Mesodermal cell (in vitro differentiated cells): ENCODE results near the gene SS18L1.

Source experiments
- H3K27ac ChIP-seq: 2 replicates; pipeline ENCODE4 v1.7.0; 2013; ENCODE audit warnings: mild to moderate bottlenecking, low read depth, low read length, moderate library complexity; ENCODE audit not compliant: severe bottlenecking
- H3K36me3 ChIP-seq: 2 replicates; pipeline ENCODE4 v1.7.1; 2013; ENCODE audit warnings: mild to moderate bottlenecking, low read length, moderate library complexity; ENCODE audit not compliant: control insufficient read depth, insufficient read depth
- H3K4me1 ChIP-seq: one replicate; pipeline ENCODE4 v1.7.1; 2013; ENCODE audit warnings: mild to moderate bottlenecking, low read length; ENCODE audit not compliant: insufficient read depth, control insufficient read depth, poor library complexity, severe bottlenecking
- H3K4me3 ChIP-seq: 2 replicates; pipeline ENCODE4 v1.7.0; 2013; ENCODE audit warnings: low read length, control low read depth, mild to moderate bottlenecking; ENCODE audit not compliant: insufficient read depth, poor library complexity, severe bottlenecking; ENCODE audit errors: extremely low read depth
- H3K9me3 ChIP-seq: 2 replicates; pipeline ENCODE4 v1.7.1; 2013; ENCODE audit warnings: mild to moderate bottlenecking, low read length, moderate library complexity; ENCODE audit not compliant: control insufficient read depth
- WGBS, 2 experiments: methylation state at CpG; one replicate each; pipeline ENCODE4 v1.1.5; 2013; ENCODE audit warnings: missing lambda C conversion rate in 2 of 2; ENCODE audit not compliant: insufficient coverage in 2 of 2; 5-methylcytosine and 5-hydroxymethylcytosine counted together

SS18L1 gene

DNA sequence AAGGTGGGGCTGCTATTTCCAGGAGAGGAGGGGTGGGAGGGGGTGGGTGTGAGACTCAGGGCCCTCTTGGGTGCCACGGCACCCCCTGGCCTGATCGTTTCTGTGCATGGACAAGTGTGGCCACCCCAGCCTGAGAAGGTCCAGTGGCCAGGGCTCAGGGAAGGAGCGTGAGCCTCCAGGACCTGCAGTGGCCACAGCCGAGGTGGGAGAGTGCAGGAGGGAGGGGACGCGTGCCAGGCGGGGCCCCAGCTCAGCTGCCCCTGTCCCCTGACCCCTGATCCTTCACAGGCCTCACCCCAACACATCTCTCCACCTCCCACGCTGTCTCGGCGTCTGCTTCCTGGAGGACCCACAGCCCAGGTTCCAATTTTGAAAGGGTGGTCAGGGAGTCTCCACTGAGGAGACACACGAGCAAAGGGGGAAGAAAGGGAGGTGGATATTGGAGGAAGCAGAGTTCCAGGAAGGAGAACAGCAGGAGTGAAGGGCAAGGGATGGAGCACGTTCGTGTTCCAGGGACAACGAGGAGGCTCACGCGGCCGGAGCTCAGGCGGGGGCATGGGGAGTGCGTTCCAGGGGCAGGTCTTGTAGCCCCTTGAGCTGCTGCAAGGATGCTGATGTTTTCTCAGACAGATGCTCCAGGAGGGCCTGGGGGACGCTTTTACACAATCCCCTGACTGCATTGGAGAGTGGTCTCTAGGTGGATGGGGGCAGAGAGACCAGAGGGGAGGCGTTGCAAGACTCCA, 80.7 kb downstream of the SS18L1 start:
- H3K36me3 ChIP-seq = no peaks in the 10 kb centered on the region
- no peaks in the 10 kb centered on the region for H3K9me3 ChIP-seq
- WGBS, 2 experiments = 65 to 67% methylated on average over 10 to 15 of the region's 21 CpGs
- no peak overlapping the region for H3K4me3 ChIP-seq
- H3K4me1 ChIP-seq = peaks cover 5% of the 10 kb centered on the region
- H3K27ac ChIP-seq = no peak overlapping the region

DNA sequence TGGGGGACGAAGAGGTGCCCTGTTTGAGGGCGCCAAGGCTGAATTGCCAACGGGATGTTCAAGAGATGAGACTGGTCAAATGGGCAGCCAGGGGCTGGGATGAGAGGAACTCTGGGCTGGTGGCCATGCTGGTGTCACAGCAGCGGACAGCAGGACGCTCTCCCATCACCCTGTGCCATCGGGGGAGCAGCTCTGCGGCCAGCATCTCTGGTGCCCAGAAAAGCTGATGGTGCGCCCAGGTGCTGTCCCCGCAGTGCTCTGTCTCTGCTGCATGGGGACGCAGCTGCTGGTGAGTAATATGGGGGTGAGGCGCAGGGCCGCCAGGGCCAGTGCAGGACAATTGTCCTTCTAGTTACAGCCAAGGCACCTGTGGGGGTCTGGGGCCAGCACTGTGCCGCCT, 81.5 kb downstream of the SS18L1 start:
- Histone ChIP-seq H3K4me3 (no peak overlapping the region), H3K9me3 (peaks cover 4% of the 10 kb centered on the region), H3K27ac (no peak overlapping the region), H3K36me3 (no peaks in the 10 kb centered on the region), H3K4me1 (peaks cover 3% of the 10 kb centered on the region)
- 87 to 91% methylated on average over 8 to 12 of the region's 13 CpGs for WGBS, 2 experiments

- 79 to 85% methylated on average over 15 of the region's 17 CpGs for WGBS, 2 experiments
- H3K4me1 ChIP-seq = peaks cover 3% of the 10 kb centered on the region
- no peak overlapping the region for H3K27ac ChIP-seq
- no peak overlapping the region for H3K4me3 ChIP-seq
- H3K36me3 ChIP-seq = no peaks in the 10 kb centered on the region
- peaks cover 4% of the 10 kb centered on the region for H3K9me3 ChIP-seq
These were observed 82.5 kb downstream of the SS18L1 start for GRCh38 chr20:62225820-62226635.

- no peaks in the 10 kb centered on the region for H3K4me1 ChIP-seq
- whole genome bisulfite sequencing, 2 experiments = 80 to 86% methylated on average over 23 to 24 of the region's 24 CpGs
- no peak overlapping the region for H3K27ac ChIP-seq
- H3K4me3 ChIP-seq = no peak overlapping the region
- H3K9me3 ChIP-seq = peaks cover 4% of the 10 kb centered on the region
- no peaks in the 10 kb centered on the region for H3K36me3 ChIP-seq
These were observed 83.4 kb downstream of the SS18L1 start for GRCh38 chr20:62226707-62227590.

DNA sequence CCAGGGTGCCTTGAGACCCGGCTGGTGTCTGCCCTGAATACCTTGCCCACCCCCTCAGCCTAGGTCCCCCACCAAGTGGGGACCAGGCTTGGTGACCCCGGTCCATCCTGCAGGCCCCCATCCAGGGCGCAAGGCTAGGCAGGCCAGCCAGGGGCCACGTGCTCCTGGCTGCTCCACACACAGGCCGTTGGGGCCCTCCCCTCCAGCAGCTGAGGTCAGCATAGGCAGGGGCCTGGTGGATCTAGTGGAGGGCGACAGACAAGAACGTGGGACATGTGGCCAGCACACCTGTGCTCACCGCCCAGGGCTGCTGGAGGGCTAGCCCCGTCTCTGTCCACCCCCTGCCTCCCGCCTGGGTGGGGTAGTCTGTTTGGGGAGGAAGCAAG, 84.0 kb downstream of the SS18L1 start:
- Histone ChIP-seq H3K27ac (no peak overlapping the region), H3K4me3 (no peak overlapping the region), H3K9me3 (peaks cover 4% of the 10 kb centered on the region), H3K36me3 (no peaks in the 10 kb centered on the region), H3K4me1 (no peaks in the 10 kb centered on the region)
- WGBS, 2 experiments = 69 to 79% methylated on average over 4 to 5 of the region's 10 CpGs

GRCh38 chr20:62227977-62228958, 84.7 kb downstream of the SS18L1 start:
- Histone ChIP-seq H3K4me1 (no peaks in the 10 kb centered on the region), H3K36me3 (no peaks in the 10 kb centered on the region), H3K27ac (no peak overlapping the region), H3K4me3 (no peak overlapping the region), H3K9me3 (peaks cover 4% of the 10 kb centered on the region)
- WGBS, 2 experiments = 61 to 73% methylated on average over 30 to 34 of the region's 37 CpGs

DNA sequence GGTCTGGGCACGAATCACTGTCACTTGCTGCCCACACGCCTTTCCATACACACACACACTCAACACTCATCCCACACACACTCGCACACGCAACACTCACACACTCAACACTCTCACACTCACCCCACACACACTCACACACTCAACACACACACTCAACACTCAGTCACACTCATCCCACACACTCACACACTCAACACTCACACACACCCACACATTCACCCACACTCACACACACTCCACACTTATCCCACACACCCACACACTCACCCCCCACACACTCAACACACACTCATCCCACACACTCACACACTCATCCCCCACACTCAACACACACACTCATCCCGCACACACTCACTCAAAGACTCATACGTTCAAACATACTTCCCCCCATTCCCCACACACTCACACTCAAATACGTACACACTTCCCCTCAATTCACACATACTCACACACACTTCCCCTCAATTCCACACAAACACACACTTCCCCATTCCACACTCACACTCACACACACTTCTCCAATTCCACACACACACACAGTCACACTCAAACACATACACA, 85.5 kb downstream of the SS18L1 start:
- Histone ChIP-seq H3K4me1 (no peaks in the 10 kb centered on the region), H3K9me3 (peaks cover 4% of the 10 kb centered on the region), H3K36me3 (no peaks in the 10 kb centered on the region), H3K4me3 (no peak overlapping the region), H3K27ac (no peak overlapping the region)
- WGBS, 2 experiments = 78 to 83% methylated on average over 7 of the region's 7 CpGs

DNA sequence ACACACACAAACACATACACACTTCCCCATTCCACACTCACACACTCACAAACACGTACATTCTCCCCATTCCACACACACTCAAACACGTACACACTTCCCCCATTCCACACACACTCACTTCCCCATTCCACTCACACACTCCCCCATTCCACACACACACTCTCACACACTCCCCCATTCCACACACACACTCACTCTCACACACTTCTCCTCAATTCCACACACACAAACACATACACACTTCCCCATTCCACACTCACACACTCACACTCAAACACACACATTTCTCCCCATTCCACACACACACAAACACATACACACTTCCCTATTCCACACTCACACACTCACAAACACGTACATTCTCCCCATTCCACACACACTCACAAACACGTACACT, 86.1 kb downstream of the SS18L1 start:
- H3K36me3 ChIP-seq = no peaks in the 10 kb centered on the region
- H3K4me3 ChIP-seq = no peak overlapping the region
- peaks cover 4% of the 10 kb centered on the region for H3K9me3 ChIP-seq
- no peaks in the 10 kb centered on the region for H3K4me1 ChIP-seq
- no peak overlapping the region for H3K27ac ChIP-seq
- 72 to 80% methylated on average over 4 of the region's 4 CpGs for WGBS, 2 experiments

GRCh38 chr20:62230276-62230675, 86.7 kb downstream of the SS18L1 start:
- Histone ChIP-seq H3K4me1 (no peaks in the 10 kb centered on the region), H3K4me3 (no peak overlapping the region), H3K36me3 (no peaks in the 10 kb centered on the region), H3K27ac (no peak overlapping the region), H3K9me3 (peaks cover 4% of the 10 kb centered on the region)
- WGBS, 2 experiments = 72 to 89% methylated on average over 2 of the region's 2 CpGs
